NT2/D1 (cell line): Measurements from ENCODE around the gene TMEM141.

Experiments used
- SUZ12 ChIP-seq: IDR thresholded peaks from 2 replicates; pipeline ENCODE4 v1.6.1; 2011; ENCODE audit not compliant: insufficient read length, insufficient read depth; ENCODE audit errors: extremely low read depth
- YY1 ChIP-seq: IDR thresholded peaks from 2 replicates; pipeline ENCODE4 v1.6.1; 2011; ENCODE audit not compliant: insufficient read length, insufficient read depth
- ZNF274 ChIP-seq: IDR thresholded peaks from 2 replicates; pipeline ENCODE4 v1.6.1; 2011; ENCODE audit warnings: mild to moderate bottlenecking, low read depth, low read length

DNA sequence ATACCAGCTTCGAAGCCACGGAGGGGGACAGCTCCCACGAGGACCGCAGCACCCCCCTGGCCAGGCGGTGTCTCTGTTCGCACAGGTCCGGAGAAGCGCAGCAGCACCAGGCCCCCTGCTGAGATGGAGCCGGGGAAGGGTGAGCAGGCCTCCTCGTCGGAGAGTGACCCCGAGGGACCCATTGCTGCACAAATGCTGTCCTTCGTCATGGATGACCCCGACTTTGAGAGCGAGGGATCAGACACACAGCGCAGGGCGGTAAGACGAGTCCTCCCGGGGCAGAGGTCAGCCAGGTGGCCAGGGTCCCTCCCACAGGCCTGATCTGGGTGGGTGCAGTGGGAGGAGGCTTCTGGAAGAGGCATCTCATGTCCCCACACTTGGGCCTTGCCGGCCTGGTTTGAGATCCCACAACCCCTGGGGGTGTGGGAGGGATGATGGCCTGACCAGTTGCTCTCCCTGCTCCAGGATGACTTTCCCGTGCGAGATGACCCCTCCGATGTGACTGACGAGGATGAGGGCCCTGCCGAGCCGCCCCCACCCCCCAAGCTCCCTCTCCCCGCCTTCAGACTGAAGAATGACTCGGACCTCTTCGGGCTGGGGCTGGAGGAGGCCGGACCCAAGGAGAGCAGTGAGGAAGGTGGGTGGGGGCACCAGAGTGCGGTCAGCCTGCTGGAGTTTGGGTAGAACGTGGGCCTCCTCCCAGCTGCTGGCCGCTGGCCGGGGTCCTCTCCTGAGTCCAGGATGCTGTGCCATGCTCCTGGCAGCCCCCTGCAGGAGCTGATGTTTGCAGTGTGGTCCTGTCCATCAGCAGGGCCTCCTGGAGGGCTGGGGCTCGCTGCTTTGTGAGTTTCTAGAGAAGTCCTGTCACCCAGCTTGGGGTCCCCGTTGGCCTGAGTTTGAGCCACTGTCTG lies 48.3 kb downstream of the TMEM141 start:
- TF ChIP-seq ZNF274, result no peak
- TF ChIP-seq SUZ12, result no peak
- no peak for TF ChIP-seq YY1
